ENCODE measurements around the gene SRRM5.

- TF ChIP-seq YY1 (IDR thresholded peaks at IDR 0.05; ENCODE audit: insufficient read depth, insufficient read length) = no peak
- no peak for TF ChIP-seq SUZ12 (IDR thresholded peaks at IDR 0.05; ENCODE audit: extremely low read depth, insufficient read depth, insufficient read length)
Observed at GRCh38 chr19:43641333-43641732, 29.4 kb downstream of the SRRM5 start.

Measured in NT2/D1 (cell line).